Astrocyte (in vitro differentiated cells and primary cell): ENCODE results near the gene RNF157.

Source experiments
- EZH2 ChIP-seq: IDR thresholded peaks from 2 replicates; pipeline ENCODE4 v1.6.1; 2012; ENCODE audit warnings: mild to moderate bottlenecking, low read length, inconsistent platforms; ENCODE audit not compliant: insufficient read depth
- TF ChIP-seq, protein P1 (sequence below): IDR thresholded peaks from 2 replicates; pipeline ENCODE4 v1.5.1; 2011; ENCODE audit warnings: low read depth, mild to moderate bottlenecking, inconsistent platforms, low read length, moderate library complexity; ENCODE audit not compliant: insufficient read depth

DNA sequence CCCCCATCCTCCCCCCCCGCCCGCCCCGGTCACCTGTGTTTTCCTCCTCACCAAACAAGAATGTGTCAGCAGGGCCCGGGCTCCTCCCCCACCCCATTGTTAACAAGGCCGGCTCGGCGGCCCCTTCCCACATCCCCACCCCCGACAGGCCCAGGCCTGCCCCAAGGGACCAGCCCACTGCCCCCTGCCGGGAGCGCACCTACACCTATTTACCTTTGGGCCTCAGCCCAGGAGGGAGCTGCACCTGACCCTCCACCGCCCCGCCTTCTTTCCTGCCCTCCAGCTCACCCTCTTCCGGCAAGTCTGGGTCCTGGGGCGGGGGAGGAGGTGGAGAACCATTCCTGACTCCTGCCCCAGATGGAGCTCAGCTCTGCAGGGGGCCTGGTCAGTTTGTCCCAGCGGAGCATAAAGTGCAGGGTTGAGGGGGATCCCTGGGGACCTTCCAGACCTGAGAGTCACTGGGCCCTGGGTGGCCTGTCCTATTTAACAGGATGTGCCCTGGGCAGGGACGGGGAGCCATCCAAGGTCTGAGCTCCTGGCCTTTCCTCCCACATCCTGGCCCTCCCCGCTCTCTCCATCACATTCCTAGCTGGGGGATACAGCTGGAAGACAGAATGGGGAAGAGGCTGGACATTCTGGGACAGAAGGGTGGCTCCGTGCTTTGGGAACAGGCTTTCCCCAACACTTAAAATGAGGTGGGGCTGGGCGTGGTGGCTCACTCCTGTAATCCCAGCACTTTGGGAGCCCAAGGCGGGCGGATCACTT, 107.5 kb downstream of the RNF157 start:
- TF ChIP-seq EZH2, result no peak
- TF ChIP-seq, protein P1, sequence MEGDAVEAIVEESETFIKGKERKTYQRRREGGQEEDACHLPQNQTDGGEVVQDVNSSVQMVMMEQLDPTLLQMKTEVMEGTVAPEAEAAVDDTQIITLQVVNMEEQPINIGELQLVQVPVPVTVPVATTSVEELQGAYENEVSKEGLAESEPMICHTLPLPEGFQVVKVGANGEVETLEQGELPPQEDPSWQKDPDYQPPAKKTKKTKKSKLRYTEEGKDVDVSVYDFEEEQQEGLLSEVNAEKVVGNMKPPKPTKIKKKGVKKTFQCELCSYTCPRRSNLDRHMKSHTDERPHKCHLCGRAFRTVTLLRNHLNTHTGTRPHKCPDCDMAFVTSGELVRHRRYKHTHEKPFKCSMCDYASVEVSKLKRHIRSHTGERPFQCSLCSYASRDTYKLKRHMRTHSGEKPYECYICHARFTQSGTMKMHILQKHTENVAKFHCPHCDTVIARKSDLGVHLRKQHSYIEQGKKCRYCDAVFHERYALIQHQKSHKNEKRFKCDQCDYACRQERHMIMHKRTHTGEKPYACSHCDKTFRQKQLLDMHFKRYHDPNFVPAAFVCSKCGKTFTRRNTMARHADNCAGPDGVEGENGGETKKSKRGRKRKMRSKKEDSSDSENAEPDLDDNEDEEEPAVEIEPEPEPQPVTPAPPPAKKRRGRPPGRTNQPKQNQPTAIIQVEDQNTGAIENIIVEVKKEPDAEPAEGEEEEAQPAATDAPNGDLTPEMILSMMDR, result no peak
